Measurements from ENCODE around the gene STK38.

The STK38 gene

GRCh38 chr6:36523936-36524499 is 23.3 kb downstream of the STK38 start:
- Histone ChIP-seq H3K27ac (no peak overlapping the region), H3K4me3 (no peak overlapping the region)
- TF ChIP-seq CTCF (IDR thresholded peaks at IDR 0.05), result no peak
- DNase-seq (ENCODE audit: low spot score), result no peak

- no peak for TF ChIP-seq CTCF (IDR thresholded peaks at IDR 0.05)
- Histone ChIP-seq H3K4me3 (no peak overlapping the region), H3K27ac (no peak overlapping the region)
- DNase-seq (ENCODE audit: low spot score), result no peak
These were observed 23.8 kb downstream of the STK38 start for GRCh38 chr6:36523451-36523850.

DNA sequence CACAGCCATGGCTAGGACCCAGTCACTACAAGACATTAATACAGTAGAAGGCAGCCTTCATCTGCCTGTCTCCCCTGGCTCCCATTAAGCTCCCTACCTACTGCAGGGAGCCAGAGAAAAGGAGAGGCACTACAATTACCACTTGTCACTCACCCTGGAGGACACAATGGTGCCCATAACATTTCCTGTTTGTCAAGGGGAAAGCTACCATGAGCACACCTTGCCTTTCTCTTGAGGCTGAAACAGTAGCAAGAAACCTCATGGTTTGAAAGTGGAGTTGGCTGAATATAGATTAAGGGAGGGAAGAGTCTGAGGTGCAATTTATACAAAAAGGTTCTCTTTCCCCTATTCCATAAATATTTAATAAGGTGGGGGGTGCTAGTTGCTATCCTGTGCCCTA is 27.9 kb downstream of the STK38 start:
- TF ChIP-seq CTCF (IDR thresholded peaks at IDR 0.05), result no peak

DNA sequence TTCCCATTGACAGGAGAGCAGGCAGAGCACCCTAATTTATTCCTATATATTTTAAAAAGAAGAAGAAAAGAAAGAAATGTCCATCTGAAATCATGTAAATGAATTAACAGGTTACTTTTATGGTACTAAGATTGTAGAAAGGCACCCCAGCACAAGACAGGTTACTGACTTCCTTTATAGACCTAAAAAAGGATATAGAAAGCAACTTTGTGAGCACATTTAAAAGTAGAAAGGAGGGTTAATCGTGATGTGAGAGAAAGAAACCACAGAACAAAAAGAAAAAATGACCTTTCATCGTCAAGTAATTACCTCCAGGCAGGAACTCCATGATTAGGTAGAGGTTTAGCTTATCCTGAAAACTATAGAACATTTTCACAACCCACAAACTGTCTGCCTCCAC is 29.9 kb downstream of the STK38 start:
- DNase-seq (ENCODE audit: low spot score), result no peak
- no peak for TF ChIP-seq CTCF (IDR thresholded peaks at IDR 0.05)
- H3K4me3 ChIP-seq, result no peak overlapping the region
- H3K27ac ChIP-seq, result no peak overlapping the region

More for the DNA sequence above, 27.9 kb downstream of the STK38 start:
- DNase-seq (ENCODE audit: low spot score), result no peak
- no peak overlapping the region for H3K4me3 ChIP-seq
- H3K27ac ChIP-seq, result no peak overlapping the region

GRCh38 chr6:36516988-36517387 is 30.3 kb downstream of the STK38 start:
- no peak for DNase-seq (ENCODE audit: low spot score)
- no peak for TF ChIP-seq CTCF (IDR thresholded peaks at IDR 0.05)
- H3K4me3 ChIP-seq, result no peak overlapping the region
- no peak overlapping the region for H3K27ac ChIP-seq

DNA sequence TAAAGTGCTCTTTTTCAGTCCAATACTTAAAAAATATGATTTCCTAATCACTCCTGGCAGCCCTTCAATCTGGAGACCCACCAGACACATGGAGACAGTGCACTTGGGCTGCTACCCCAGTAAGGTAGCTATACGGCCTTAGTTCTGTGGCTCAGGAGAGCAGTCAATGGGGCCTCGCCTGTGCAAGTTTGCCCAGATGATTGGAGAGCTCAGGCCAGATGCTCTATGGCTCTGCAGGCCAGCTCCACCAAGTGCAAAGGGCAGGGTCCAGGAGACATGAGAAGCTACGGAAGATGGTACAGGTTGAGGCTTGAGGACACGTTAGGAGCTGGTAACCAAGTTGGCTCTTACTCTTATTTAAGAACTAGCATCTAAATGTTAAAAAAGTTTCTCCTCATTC is 30.7 kb downstream of the STK38 start:
- Histone ChIP-seq H3K4me3 (no peak overlapping the region), H3K27ac (no peak overlapping the region)
- no peak for DNase-seq (ENCODE audit: low spot score)
- TF ChIP-seq CTCF (IDR thresholded peaks at IDR 0.05), result no peak

DNA sequence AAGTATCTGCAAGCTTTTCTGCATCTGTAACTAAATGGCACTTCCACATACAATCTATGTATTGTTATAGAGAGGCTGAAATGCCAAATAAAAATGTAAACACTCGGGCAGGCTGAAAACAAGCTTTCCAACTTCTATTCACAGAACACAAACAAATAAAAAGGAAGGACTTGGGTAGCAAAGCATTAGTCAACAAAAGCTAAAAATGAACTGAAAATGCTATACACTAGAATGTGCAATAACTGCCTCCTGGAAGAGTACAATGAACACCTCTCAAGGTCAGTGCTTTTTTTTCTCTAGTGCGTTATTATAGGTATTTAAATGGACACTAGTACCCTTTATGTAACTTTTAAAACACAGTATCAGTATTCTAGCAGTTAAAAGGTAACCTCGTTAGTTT is 31.4 kb downstream of the STK38 start:
- DNase-seq (ENCODE audit: low spot score), result no peak
- Histone ChIP-seq H3K27ac (no peak overlapping the region), H3K4me3 (no peak overlapping the region)
- no peak for TF ChIP-seq CTCF (IDR thresholded peaks at IDR 0.05)
